ENCODE results near the gene ZGRF1.

GRCh38 chr4:112674376-112674775 lies 37.7 kb upstream of the ZGRF1 start:
- TF ChIP-seq POLR2A (IDR thresholded peaks at IDR 0.05) = no peak
- no peak for TF ChIP-seq CTCF (IDR thresholded peaks at IDR 0.05)

Data from esophagus squamous epithelium (tissue), 4 donors.